H1 (cell line): ENCODE results near the gene SUDS3.

Experiments
- CBX8 ChIP-seq: fragments of 300-800, 300-1000 bp; sonication (generic); IDR thresholded peaks from 2 replicates; pipeline ENCODE4 v1.7.1; 2016; ENCODE audit warnings: low read depth, low read length, borderline replicate concordance
- POLR2A ChIP-seq, 2 experiments: IDR thresholded peaks; 1 replicate in 1 of 2; 2 replicates in 1 of 2; pipeline ENCODE4 v1.6.1; 2011; ENCODE audit warnings: low read depth in 2 of 2, low read length in 2 of 2, mild to moderate bottlenecking in 2 of 2; ENCODE audit errors: control extremely low read depth in 1 of 2
- POLR2AphosphoS5 ChIP-seq: IDR thresholded peaks from 2 replicates; pipeline ENCODE4 v1.6.1; 2011; ENCODE audit warnings: low read depth, low read length
- RXRA ChIP-seq: IDR thresholded peaks from 2 replicates; pipeline ENCODE4 v1.6.1; 2011; ENCODE audit warnings: low read depth, mild to moderate bottlenecking, low read length, moderate library complexity; ENCODE audit not compliant: insufficient read depth
- SIN3A ChIP-seq, 2 experiments: IDR thresholded peaks in 1 of 2; conservative IDR thresholded peaks in 1 of 2; 2 replicates each; pipeline ENCODE4 v1.6.1; 2011 to 2012; ENCODE audit warnings: low read length in 2 of 2, improper control_type of control experiment in 1 of 2, low read depth in 1 of 2, mild to moderate bottlenecking in 1 of 2
- TF ChIP-seq, protein P1 (sequence below): IDR thresholded peaks from 2 replicates; pipeline ENCODE4 v1.6.1; 2011; ENCODE audit warnings: low read length, improper control_type of control experiment
- TF ChIP-seq, protein P2 (sequence below), 3 experiments: IDR thresholded peaks; 1 replicate in 2 of 3; 2 replicates in 1 of 3; pipeline versions ENCODE4 v1.5.1 to v1.6.1; 2011; ENCODE audit warnings: low read length in 3 of 3, mild to moderate bottlenecking in 3 of 3, inconsistent platforms in 2 of 3, low read depth in 1 of 3, moderate library complexity in 1 of 3; ENCODE audit not compliant: insufficient read depth in 1 of 3; ENCODE audit errors: control extremely low read depth in 1 of 3

DNA sequence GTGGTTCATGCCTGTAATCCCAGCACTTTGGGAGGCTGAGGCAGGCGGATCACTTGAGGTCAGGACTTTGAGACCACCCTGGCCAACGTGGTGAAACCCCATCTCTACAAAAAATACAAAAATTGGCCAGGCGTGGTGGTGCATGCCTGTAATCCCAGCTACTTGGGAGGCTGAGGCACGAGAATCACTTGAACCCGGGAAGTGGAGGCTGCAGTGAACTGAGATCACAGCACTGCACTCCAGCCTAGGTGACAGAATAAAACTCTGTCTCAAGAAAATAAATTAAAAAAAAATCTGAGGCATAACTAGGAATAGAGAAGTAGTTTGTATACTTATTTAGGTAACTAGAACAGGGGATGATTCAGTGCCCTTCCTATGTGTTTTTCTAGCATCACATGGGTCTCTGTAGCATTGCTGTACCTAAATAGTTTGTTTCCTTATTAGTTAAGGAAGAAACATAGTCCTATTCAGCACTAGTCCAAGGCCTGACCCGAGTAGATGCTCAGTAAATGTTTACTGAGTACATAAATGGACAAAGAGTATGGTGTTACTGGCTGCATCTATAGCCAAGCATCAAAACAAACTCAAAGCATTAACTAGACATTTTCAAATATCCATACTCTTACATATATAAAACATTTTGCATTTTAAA, 25.3 kb upstream of the SUDS3 start:
- TF ChIP-seq POLR2A (IDR thresholded peaks at IDR 0.05; ENCODE audit: control extremely low read depth in 1 of 2, low read depth in 2 of 2, low read length in 2 of 2) (no peak), RXRA (no peak), SIN3A (conservative IDR thresholded peaks at IDR 0.05 in 1 of 2, IDR thresholded peaks at IDR 0.05 in 1 of 2; ENCODE audit: low read depth in 1 of 2, low read length in 2 of 2) (no peak), POLR2AphosphoS5 (no peak), CBX8 (no peak)
- TF ChIP-seq, protein P1, sequence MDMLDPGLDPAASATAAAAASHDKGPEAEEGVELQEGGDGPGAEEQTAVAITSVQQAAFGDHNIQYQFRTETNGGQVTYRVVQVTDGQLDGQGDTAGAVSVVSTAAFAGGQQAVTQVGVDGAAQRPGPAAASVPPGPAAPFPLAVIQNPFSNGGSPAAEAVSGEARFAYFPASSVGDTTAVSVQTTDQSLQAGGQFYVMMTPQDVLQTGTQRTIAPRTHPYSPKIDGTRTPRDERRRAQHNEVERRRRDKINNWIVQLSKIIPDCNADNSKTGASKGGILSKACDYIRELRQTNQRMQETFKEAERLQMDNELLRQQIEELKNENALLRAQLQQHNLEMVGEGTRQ: no peak
- TF ChIP-seq, protein P2, sequence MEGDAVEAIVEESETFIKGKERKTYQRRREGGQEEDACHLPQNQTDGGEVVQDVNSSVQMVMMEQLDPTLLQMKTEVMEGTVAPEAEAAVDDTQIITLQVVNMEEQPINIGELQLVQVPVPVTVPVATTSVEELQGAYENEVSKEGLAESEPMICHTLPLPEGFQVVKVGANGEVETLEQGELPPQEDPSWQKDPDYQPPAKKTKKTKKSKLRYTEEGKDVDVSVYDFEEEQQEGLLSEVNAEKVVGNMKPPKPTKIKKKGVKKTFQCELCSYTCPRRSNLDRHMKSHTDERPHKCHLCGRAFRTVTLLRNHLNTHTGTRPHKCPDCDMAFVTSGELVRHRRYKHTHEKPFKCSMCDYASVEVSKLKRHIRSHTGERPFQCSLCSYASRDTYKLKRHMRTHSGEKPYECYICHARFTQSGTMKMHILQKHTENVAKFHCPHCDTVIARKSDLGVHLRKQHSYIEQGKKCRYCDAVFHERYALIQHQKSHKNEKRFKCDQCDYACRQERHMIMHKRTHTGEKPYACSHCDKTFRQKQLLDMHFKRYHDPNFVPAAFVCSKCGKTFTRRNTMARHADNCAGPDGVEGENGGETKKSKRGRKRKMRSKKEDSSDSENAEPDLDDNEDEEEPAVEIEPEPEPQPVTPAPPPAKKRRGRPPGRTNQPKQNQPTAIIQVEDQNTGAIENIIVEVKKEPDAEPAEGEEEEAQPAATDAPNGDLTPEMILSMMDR (IDR thresholded peaks at IDR 0.05; ENCODE audit: control extremely low read depth in 1 of 3, insufficient read depth in 1 of 3, low read depth in 1 of 3, low read length in 3 of 3): no peak
